ENCODE results near the gene YWHAQ.

YWHAQ gene

GRCh38 chr2:9547262-9547991, 83.4 kb downstream of the YWHAQ start:
- Mint-ChIP-seq H3K27me3 (ENCODE audit: low read depth, poor library complexity) (no peaks in the 10 kb centered on the region), H3K27ac (peak overlapping the region; percentile 29), H3K4me3 (no peak overlapping the region), H3K9me3 (no peaks in the 10 kb centered on the region), H3K36me3 (ENCODE audit: low read depth) (peaks cover 18% of the 10 kb centered on the region), H3K4me1 (peaks cover 39% of the 10 kb centered on the region)
- TF ChIP-seq, protein P1, sequence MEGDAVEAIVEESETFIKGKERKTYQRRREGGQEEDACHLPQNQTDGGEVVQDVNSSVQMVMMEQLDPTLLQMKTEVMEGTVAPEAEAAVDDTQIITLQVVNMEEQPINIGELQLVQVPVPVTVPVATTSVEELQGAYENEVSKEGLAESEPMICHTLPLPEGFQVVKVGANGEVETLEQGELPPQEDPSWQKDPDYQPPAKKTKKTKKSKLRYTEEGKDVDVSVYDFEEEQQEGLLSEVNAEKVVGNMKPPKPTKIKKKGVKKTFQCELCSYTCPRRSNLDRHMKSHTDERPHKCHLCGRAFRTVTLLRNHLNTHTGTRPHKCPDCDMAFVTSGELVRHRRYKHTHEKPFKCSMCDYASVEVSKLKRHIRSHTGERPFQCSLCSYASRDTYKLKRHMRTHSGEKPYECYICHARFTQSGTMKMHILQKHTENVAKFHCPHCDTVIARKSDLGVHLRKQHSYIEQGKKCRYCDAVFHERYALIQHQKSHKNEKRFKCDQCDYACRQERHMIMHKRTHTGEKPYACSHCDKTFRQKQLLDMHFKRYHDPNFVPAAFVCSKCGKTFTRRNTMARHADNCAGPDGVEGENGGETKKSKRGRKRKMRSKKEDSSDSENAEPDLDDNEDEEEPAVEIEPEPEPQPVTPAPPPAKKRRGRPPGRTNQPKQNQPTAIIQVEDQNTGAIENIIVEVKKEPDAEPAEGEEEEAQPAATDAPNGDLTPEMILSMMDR (IDR thresholded peaks at IDR 0.05): no peak
- no peak for DNase-seq

DNA sequence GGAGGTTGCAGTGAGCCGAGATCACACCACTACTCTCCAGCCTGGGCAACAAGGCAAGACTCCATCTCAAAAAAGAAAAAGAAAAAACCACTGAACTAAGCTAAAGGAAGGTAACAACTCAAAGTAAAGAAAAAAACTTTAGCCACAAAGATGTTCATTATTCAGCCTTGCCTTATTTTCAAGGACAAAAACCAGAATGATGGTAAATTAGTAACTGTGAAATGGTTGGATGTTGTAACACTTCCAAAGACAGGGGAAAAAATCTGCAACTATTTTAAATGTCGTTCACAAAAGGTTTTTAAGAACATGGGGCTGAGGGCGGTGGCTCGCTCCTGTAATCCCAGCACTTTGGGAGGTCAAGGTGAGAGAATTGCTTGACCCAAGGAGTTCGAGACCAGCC, 85.3 kb downstream of the YWHAQ start:
- Mint-ChIP-seq H3K4me3 (no peak overlapping the region), H3K36me3 (ENCODE audit: low read depth) (peaks cover 32% of the 10 kb centered on the region), H3K9me3 (no peaks in the 10 kb centered on the region), H3K4me1 (peaks cover 28% of the 10 kb centered on the region), H3K27ac (no peak overlapping the region), H3K27me3 (ENCODE audit: low read depth, poor library complexity) (no peaks in the 10 kb centered on the region)
- no peak for DNase-seq
- TF ChIP-seq, protein P1 (IDR thresholded peaks at IDR 0.05): no peak

- Mint-ChIP-seq H3K9me3 (no peaks in the 10 kb centered on the region), H3K4me3 (no peak overlapping the region), H3K27me3 (ENCODE audit: low read depth, poor library complexity) (peaks cover 3% of the 10 kb centered on the region), H3K36me3 (ENCODE audit: low read depth) (peaks cover 51% of the 10 kb centered on the region), H3K4me1 (peaks cover 18% of the 10 kb centered on the region), H3K27ac (no peak overlapping the region)
- TF ChIP-seq, protein P1 (IDR thresholded peaks at IDR 0.05): no peak
- no peak for DNase-seq
Observed at GRCh38 chr2:9543557-9543956, 87.2 kb downstream of the YWHAQ start.

DNA sequence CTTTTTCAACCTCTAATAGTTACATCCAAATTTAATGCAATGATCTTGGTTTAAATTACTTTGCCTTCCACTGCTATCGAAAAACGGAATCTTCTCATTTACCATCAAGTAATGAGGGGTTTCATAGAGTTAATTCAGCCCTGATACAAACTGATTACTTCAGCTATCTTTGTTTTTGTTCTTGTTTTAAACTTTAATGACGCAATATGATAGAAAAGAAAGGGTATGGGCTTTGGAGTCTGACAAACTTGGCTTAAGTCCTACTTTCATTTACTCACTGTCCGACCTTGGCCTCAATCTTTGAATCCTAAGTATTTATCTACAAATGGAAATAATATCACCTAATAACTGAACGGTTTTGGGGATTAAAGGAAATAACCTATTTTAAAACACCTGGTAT, 91.3 kb downstream of the YWHAQ start:
- TF ChIP-seq, protein P1 (IDR thresholded peaks at IDR 0.05): no peak
- Mint-ChIP-seq H3K36me3 (ENCODE audit: low read depth) (peaks cover 66% of the 10 kb centered on the region), H3K9me3 (no peaks in the 10 kb centered on the region), H3K4me1 (no peaks in the 10 kb centered on the region), H3K27ac (no peak overlapping the region), H3K4me3 (no peak overlapping the region), H3K27me3 (ENCODE audit: low read depth, poor library complexity) (peaks cover 3% of the 10 kb centered on the region)
- DNase-seq: no peak

- Mint-ChIP-seq H3K27me3 (ENCODE audit: low read depth, poor library complexity) (peaks cover 3% of the 10 kb centered on the region), H3K9me3 (no peaks in the 10 kb centered on the region), H3K36me3 (ENCODE audit: low read depth) (peaks cover 65% of the 10 kb centered on the region), H3K4me3 (no peak overlapping the region), H3K4me1 (no peaks in the 10 kb centered on the region), H3K27ac (no peak overlapping the region)
- no peak for DNase-seq
- TF ChIP-seq, protein P1 (IDR thresholded peaks at IDR 0.05): no peak
Observed at GRCh38 chr2:9538000-9538507, 92.7 kb downstream of the YWHAQ start.

DNA sequence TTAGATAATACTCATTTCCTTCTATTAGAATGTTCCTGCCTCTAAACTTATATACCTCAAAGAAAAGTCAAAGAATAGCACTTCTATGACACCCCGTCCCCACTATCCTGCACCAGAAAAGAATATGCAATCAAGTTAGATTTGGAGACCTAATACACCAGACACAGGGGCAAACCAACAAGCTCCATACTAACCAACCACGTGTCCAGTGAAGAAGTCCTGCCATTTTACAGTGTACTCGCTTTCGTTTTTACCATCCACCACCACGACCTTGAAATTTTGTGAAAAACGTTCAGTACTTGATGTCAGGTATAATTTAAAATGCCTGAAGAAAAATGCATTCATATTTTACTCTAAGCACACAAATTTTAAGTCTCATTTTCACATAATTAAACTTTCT, 94.3 kb downstream of the YWHAQ start:
- H3K4me1 Mint-ChIP-seq: no peaks in the 10 kb centered on the region
- H3K27ac Mint-ChIP-seq: no peak overlapping the region
- TF ChIP-seq, protein P1 (IDR thresholded peaks at IDR 0.05): no peak

More for the DNA sequence above, 94.3 kb downstream of the YWHAQ start:
- no peak for DNase-seq
- peaks cover 61% of the 10 kb centered on the region for H3K36me3 Mint-ChIP-seq (ENCODE audit: low read depth)
- peaks cover 3% of the 10 kb centered on the region for H3K27me3 Mint-ChIP-seq (ENCODE audit: low read depth, poor library complexity)
- no peaks in the 10 kb centered on the region for H3K9me3 Mint-ChIP-seq
- H3K4me3 Mint-ChIP-seq: no peak overlapping the region
